ENCODE measurements around the gene VWA5B1.

The VWA5B1 gene

GRCh38 chr1:20324704-20325406 is 34.2 kb downstream of the VWA5B1 start:
- Histone ChIP-seq H4K20me1 (ENCODE audit: insufficient read depth) (no peaks in the 10 kb centered on the region), H3K9ac (no peak overlapping the region), H3K4me1 (ENCODE audit: low read depth, poor library complexity, severe bottlenecking) (no peaks in the 10 kb centered on the region), H3K36me3 (ENCODE audit: insufficient read depth) (no peaks in the 10 kb centered on the region), H3K79me2 (ENCODE audit: insufficient read depth, low read depth) (no peaks in the 10 kb centered on the region), H2AFZ (ENCODE audit: low read depth) (no peak overlapping the region), H3K4me3 (IDR thresholded peaks at IDR 0.05; ENCODE audit: insufficient read depth, low read depth, low read length) (no peak overlapping the region), H3K27ac (no peak overlapping the region), H3K4me2 (no peak overlapping the region), H3K27me3 (ENCODE audit: insufficient read depth, low read depth) (peaks cover 35% of the 10 kb centered on the region)
- TF ChIP-seq CTCF (conservative IDR thresholded peaks at IDR 0.05; ENCODE audit: low read depth, low read length), result no peak

GRCh38 chr1:20325407-20325843 is 34.8 kb downstream of the VWA5B1 start:
- Histone ChIP-seq H4K20me1 (ENCODE audit: insufficient read depth) (no peaks in the 10 kb centered on the region), H3K4me3 (IDR thresholded peaks at IDR 0.05; ENCODE audit: insufficient read depth, low read depth, low read length) (no peak overlapping the region), H3K9ac (no peak overlapping the region), H3K36me3 (ENCODE audit: insufficient read depth) (no peaks in the 10 kb centered on the region), H3K79me2 (ENCODE audit: insufficient read depth, low read depth) (no peaks in the 10 kb centered on the region), H3K27ac (no peak overlapping the region), H2AFZ (ENCODE audit: low read depth) (no peak overlapping the region), H3K4me1 (ENCODE audit: low read depth, poor library complexity, severe bottlenecking) (no peaks in the 10 kb centered on the region), H3K4me2 (no peak overlapping the region), H3K27me3 (ENCODE audit: insufficient read depth, low read depth) (peaks cover 35% of the 10 kb centered on the region)
- TF ChIP-seq CTCF (conservative IDR thresholded peaks at IDR 0.05; ENCODE audit: low read depth, low read length), result no peak

- Histone ChIP-seq H3K79me2 (ENCODE audit: insufficient read depth, low read depth) (no peaks in the 10 kb centered on the region), H4K20me1 (ENCODE audit: insufficient read depth) (no peaks in the 10 kb centered on the region), H3K4me2 (no peak overlapping the region), H2AFZ (ENCODE audit: low read depth) (no peak overlapping the region), H3K9ac (no peak overlapping the region), H3K27ac (no peak overlapping the region), H3K4me3 (IDR thresholded peaks at IDR 0.05; ENCODE audit: insufficient read depth, low read depth, low read length) (no peak overlapping the region), H3K36me3 (ENCODE audit: insufficient read depth) (no peaks in the 10 kb centered on the region), H3K27me3 (ENCODE audit: insufficient read depth, low read depth) (peaks cover 30% of the 10 kb centered on the region), H3K4me1 (ENCODE audit: low read depth, poor library complexity, severe bottlenecking) (no peaks in the 10 kb centered on the region)
- TF ChIP-seq CTCF (conservative IDR thresholded peaks at IDR 0.05; ENCODE audit: low read depth, low read length), result no peak
Measured at GRCh38 chr1:20325844-20326420, 35.3 kb downstream of the VWA5B1 start.

GRCh38 chr1:20327467-20327866 is 36.8 kb downstream of the VWA5B1 start:
- no peaks in the 10 kb centered on the region for H3K79me2 ChIP-seq (ENCODE audit: insufficient read depth, low read depth)
- no peak overlapping the region for H3K9ac ChIP-seq
- H3K4me2 ChIP-seq, result no peak overlapping the region
- no peaks in the 10 kb centered on the region for H3K4me1 ChIP-seq (ENCODE audit: low read depth, poor library complexity, severe bottlenecking)
- no peaks in the 10 kb centered on the region for H3K36me3 ChIP-seq (ENCODE audit: insufficient read depth)
- no peak overlapping the region for H3K4me3 ChIP-seq (IDR thresholded peaks at IDR 0.05; ENCODE audit: insufficient read depth, low read depth, low read length)
- no peak overlapping the region for H2AFZ ChIP-seq (ENCODE audit: low read depth)
- peaks cover 17% of the 10 kb centered on the region for H3K27me3 ChIP-seq (ENCODE audit: insufficient read depth, low read depth)
- no peak overlapping the region for H3K27ac ChIP-seq
- H4K20me1 ChIP-seq (ENCODE audit: insufficient read depth), result no peaks in the 10 kb centered on the region
- TF ChIP-seq CTCF (conservative IDR thresholded peaks at IDR 0.05; ENCODE audit: low read depth, low read length), result no peak

Data from KMS-11 (cell line).